Measurements from ENCODE around the gene DES.

DES gene

GRCh38 chr2:219448776-219449341 is 30.7 kb downstream of the DES start:
- no peak for DNase-seq (ENCODE audit: low read depth)
- H3K4me3 ChIP-seq (ENCODE audit: low read length): no peak overlapping the region
- no peak for TF ChIP-seq CTCF (IDR thresholded peaks at IDR 0.05; ENCODE audit: insufficient read depth, low read depth, low read length, missing control alignments)

- no peak for TF ChIP-seq CTCF (IDR thresholded peaks at IDR 0.05; ENCODE audit: insufficient read depth, low read depth, low read length, missing control alignments)
These were observed 31.4 kb downstream of the DES start for GRCh38 chr2:219449609-219450008.

GRCh38 chr2:219451661-219452360 is 33.6 kb downstream of the DES start:
- DNase-seq (ENCODE audit: low read depth): no peak
- no peak overlapping the region for H3K4me3 ChIP-seq (ENCODE audit: low read length)
- TF ChIP-seq CTCF (IDR thresholded peaks at IDR 0.05; ENCODE audit: insufficient read depth, low read depth, low read length, missing control alignments): no peak

More at GRCh38 chr2:219449609-219450008, 31.4 kb downstream of the DES start:
- DNase-seq (ENCODE audit: low read depth): no peak
- no peak overlapping the region for H3K4me3 ChIP-seq (ENCODE audit: low read length)

GRCh38 chr2:219452361-219453317 is 34.5 kb downstream of the DES start:
- no peak for TF ChIP-seq CTCF (IDR thresholded peaks at IDR 0.05; ENCODE audit: insufficient read depth, low read depth, low read length, missing control alignments)
- no peak overlapping the region for H3K4me3 ChIP-seq (ENCODE audit: low read length)
- peak; percentile 98 for DNase-seq (ENCODE audit: low read depth)

GRCh38 chr2:219453671-219454590 is 35.8 kb downstream of the DES start:
- no peak for TF ChIP-seq CTCF (IDR thresholded peaks at IDR 0.05; ENCODE audit: insufficient read depth, low read depth, low read length, missing control alignments)
- H3K4me3 ChIP-seq (ENCODE audit: low read length): no peak overlapping the region
- DNase-seq (ENCODE audit: low read depth): peak; percentile 39

- no peak for DNase-seq (ENCODE audit: low read depth)
- TF ChIP-seq CTCF (IDR thresholded peaks at IDR 0.05; ENCODE audit: insufficient read depth, low read depth, low read length, missing control alignments): no peak
- H3K4me3 ChIP-seq (ENCODE audit: low read length): no peak overlapping the region
These were observed 37.4 kb downstream of the DES start for GRCh38 chr2:219455581-219455980.

Data from epithelial cell of esophagus (primary cell).